NCI-H146 (cell line): Measurements from ENCODE around the gene JUN.

Experiments used
- DNase-seq: peaks from one replicate; lab custom pipeline; 2025; lab: John Stamatoyannopoulos, UW

The JUN gene

DNA sequence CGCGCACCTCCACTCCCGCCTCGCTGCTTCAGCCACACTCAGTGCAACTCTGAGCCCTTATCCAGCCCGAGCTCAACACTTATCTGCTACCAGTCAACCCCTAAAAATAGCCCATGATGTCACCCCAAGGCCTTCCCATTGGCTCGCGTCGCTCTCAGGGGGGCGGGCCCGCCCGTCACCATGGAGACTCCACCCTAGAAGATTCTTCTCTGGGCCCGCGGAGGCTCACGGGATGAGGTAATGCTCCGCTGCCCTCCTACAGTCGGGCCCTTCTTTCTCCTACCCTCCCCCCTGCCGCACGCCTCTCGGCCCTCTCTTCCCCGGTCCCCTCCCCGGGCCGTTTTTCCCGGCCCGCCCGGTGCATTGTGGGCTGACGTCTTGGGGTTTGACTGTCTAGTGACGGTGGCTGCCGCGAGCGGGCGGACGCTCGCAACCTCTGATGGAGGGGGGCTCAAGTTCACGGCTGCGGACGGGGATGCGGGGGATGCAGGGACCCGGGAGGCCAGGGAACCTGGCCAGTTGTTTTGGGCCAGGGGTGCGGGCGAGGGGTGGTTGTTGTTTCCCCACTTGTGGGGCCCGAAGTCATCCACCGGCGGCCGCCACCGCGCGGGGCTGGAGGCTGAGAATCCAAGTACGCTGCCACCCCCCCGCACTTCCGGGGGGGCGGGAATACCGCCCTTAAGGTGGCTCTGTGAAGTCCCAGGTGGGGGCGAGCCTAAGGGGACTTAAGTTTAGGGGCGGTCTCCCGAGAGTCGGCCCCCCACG is at the start of gene JUN:
Gene JUN, minus strand, starts transcription at position 55 of the 765 bp plus-strand sequence. CDS start 977 bp downstream, outside the sequence.
- DNase-seq = peak; percentile 99

DNA sequence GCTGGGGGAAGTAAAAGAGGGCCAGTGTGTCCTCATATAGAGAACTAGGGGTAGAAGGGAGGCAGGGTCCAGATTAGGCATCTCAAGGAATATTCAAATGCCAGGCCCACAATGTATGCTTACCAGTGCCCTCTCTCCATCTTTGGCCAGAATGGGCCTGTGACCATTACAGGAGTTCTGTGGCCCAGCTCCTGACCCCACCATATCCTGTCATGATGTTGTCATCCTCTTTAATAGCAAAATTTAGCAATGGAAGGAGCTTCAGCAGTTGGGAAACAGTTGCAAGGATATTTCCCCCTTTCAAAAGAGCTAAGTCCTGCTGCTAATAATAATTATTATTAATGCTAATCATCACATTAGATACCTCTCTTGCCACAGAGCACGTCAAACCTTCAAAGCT is 49.3 kb upstream of the JUN start:
- DNase-seq = no peak

DNA sequence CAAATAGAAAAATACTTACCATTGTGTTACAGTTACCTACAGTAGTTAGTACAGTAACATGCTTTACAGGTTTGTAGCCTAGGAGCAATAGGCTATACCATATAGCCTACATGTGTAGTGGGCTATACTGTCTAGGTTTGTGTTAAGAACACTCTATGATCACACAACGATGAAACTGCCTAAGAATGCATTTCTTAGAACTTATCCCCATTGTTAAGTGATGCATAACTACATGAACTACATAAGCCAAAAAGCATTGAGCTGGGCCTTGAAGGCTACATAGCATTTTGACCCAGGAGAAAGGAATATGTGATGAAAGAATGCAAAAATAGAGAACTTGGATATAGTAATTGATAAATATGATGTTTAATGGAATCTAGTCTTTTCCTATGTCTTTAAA is 46.4 kb upstream of the JUN start:
- no peak for DNase-seq

DNA sequence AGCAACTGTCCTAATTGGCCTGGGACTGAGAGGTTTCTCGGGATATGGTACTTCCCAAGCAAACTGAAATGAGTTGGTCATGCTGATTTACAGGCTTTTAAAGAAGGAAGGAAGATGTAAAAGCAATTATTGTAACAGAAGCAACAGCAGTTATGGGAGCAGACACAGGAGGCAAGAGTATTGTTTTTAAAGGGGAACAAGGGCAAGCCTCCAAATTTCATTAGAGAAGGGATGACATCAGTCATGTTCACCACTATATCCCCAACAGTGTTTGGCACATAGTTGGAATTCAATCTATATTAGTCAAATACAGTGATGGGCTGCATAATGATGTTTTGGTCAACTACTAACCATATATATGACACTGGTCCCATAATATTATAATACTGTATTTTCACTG is 46.0 kb upstream of the JUN start:
- no peak for DNase-seq

DNA sequence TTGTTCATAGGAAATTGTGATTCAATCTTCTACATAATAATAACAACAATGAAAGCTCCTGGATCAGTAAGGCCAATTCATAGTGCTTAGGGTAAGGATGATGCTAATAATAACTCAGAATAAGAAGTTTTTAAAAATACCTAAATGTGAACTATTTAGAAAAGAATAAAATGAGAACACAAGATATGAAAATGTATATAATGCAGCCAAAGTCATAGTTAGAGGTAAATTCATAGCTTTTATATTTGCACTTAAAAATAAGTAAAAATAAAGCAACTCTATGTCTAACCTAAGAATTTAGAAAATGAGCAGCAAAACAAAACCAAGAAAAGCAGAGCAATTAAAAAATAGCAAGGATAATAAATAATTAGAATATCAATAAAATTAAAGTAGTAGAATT is 43.5 kb upstream of the JUN start:
- no peak for DNase-seq

DNA sequence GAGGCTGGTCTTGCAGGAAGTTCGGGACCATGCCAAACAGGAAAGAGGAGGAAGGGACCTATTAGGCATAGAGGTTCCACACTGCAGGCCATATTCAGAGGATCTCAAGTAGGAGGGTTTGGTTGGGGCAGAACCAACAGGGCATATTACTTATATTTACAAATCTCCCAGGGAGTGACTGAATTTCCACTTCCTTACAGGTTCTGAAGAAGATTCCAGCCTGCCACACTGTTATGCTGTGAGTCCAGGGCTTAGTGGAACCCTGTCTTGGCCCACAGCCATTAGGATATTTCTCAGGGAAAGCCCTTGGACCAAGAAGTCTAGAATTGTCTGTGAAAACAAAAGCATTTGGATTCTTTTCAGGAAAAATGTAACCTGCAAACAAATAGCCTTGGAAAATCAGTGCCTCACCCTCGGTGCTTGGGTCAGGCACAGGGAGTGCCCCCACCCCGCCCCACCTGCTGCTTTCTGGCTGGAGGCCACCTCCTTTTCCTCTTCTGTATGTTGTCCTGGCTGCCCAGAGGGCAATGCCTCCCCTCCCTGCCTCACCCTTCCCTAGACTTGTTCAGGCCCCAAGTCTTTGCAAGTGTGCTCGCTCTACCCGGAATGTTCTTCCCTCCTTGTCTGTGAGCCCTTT is 41.0 kb upstream of the JUN start:
- no peak for DNase-seq

DNA sequence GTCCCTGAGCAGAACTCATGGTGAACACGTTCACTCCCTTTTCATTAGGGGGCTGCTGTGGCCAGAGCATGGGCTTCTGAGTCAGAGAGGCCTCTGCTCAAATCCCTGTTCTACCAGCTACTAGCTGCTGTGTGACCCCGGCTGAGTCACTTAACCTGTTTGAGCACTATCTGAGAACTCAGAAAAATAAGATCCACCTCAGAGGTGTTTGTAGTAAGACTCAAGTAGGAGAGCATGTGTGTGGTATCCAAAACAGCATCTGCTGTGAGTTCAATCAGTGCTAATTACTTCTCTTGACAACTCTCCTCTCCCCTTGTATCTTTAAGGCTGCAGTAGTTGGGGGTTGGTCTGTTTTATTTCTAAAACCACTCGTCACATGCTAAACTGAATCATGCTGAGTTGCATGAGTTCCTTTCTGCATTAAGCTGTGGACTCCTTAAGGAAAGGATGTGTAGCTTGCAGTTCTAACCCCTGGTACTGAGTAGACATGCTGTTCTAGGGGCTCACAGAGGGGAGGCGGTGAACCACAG is 39.7 kb upstream of the JUN start:
- no peak for DNase-seq

DNA sequence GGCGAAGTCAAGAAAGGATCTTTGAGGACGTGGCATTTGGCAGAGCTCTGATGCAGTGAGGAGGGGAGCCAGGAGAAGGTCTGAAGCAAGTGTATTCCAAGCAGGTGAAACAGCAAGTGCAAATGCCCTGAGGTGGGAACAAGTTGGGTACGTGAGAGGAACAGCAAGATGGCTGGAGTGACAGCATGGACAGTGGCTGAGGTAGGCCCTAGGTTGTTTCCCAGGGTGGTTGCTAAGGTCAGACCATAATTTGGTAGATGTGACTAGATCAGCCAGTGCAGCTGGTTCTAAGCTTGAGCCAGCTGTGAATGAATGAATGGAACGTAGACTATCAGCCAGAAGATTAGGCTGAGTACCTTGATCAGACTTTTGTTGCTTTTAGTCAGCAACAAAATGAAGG is 37.5 kb upstream of the JUN start:
- DNase-seq = no peak

DNA sequence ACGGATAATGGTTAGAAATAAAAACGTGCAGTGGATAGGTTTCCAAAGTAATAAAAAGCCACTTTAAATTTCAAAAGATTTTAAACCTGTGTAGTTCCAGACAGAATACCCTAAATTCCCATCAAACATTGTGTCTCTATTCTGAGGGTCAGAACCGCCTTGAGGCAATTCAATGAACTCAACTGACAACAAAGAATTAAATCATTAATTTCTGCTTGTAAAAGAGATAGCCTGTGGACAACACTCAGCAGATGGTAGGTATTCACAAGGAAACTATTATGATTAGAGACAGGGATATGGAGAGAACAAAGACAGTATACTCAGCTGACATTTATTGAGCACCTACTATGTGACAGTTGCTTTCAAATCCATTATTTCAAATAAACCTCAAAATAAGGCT is 35.1 kb upstream of the JUN start:
- peak; percentile 31 for DNase-seq

DNA sequence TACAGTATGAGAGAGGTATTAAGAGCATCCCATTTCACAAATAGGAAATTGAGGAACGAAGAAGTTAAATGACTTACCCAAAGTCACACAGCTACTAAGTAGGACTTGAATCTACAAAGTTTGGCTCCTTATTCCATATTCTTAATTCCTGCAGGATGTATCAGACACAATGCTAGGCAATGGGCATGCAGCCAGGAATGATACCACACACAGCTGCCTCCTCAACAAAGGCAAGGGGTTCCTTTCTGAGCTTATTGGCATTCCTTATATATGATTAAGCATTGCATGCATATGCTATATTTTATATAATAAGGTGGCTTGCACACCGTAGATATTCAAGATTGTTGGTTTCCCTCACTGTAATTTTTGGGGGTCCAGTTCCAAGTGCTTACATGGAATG is 34.2 kb upstream of the JUN start:
- DNase-seq = no peak

DNA sequence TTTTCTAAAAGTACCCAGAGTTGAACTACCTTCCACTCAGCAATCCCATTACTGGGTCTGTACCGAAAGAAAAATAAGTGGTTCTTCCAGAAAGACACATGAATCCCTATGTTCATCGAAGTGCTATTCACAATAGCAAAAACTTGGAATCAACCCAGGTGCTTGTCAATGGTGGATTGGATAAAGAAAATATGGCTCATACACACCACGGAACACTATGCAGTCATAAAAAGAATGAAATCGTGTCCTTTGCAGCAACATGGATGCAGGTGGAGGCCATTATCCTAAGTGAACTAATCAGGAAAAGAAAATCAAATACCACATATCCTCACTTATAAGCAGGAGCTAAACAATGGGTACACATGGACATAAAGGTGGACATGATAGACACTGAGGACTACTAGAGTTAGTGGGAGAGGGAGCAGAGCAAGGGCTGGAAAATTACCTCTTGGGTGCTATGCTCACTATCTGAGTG is 32.9 kb upstream of the JUN start:
- no peak for DNase-seq

DNA sequence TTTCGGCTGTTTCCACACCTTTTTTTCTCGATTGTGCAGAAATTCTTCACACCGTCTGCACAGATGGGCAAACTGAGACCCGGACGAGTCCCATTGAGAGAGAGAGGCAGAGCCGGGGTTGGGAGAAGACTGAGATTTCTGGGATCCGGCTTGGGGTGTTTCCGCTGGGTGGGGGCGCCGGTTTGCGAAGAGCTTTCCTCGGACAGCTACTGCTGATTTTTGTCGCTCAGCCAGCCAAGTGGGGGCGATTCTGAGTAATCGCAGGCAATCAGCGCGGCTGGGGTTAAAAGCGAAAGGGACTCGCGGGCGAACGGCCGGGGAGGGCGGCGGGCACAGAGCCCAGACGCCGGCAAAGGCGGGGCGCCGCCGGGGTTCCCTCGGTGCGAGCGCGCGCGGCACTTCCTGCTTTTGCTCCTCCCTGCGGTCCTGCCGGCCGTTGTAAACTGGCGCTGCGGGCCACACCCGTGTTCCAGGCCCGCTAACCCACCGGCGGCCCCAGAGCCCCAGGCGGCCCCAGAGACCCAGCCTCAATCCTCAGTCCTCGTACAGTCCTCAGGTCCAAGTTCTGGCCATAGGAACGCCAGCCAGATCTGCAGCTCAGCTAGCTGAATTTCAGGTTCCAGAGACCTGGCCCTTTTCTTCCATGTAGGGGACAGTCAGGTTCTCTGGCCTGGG is 32.4 kb upstream of the JUN start:
- peak; percentile 86 for DNase-seq

DNA sequence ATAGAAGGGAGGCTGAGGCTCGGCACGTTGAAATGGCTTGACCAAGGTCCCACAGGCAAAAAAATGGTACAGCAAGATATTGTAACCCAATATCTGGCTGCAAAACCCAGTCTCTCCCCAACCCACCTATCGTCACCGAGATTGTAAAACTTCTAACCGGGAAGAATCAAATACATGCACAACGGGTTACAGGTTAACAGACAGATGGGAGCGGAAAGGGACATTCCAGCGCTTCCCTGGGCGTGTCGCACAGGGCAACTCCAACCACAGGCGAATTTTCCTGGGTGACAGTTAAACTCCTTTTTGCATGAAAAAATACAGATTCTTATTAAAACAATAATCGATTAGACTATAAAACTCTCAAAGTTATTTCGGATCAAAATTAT is 31.8 kb upstream of the JUN start:
- DNase-seq = no peak

DNA sequence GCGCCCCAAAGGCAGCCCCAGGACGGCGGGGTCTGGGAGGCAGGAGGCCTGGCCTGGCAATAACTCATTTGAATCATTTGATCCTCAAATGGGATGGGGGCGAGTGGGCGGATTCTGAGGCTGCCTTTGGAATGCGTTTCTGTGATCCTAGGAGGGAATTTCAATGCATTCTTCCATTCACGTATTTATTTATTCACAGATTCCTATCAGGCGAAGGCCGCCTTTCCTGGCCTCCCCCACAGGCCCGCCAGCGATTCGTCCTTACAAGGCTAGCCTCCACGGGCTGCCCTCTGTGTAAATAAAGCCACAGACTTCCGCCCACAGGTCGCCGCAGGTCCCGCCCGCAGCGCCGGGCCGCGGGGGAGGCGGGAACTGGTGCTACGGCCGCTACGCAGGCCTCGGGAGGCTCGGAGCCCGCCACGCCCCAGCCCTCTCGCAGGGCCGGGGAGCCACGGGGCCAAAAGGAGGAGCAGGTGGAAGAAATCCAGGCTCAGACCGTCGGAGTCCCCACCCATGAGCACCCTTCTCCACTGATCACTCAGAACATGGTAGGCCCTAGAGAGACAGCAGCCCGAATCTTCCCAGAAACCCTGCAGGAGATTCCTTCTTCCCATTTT is 31.3 kb upstream of the JUN start:
- no peak for DNase-seq

DNA sequence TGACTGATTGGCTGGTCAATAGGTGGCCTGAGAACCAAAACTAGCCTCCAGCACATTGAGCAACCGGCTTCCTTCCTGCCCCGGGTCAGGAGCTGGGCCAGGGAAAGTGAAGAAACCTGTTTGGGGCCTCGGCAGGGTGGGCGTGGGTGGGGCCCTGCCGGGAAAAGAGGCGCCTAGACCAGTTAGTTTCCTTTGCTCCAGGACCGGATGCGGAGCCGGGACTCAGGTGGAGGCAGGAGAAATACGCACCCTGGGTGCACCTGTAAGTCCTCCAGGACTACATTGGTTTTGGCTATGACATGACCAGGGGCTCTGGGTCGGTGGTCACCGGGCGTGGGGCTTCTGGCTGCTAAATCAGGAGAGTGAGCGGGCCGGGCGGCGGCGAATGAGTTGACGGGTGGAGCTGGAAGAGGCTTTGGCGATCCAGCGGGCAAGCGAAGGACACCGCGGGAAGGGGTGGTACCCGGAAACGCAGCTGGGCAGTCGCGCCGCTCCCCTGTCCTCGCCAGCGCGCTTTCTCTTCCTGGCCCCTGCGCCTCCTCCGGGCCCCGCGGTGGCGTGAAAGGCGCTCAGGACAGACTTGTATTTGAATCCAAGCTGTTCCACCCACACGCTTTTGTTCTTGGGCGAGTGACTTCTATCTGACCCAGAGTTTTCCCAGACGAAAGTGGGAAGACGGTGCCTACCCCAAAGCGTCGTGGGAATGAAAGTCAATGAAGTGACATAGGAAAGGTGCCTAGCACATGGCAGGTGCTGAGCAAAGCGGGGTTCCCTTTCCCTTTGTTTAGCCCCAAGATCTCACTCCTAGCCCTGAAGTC is 30.6 kb upstream of the JUN start:
- DNase-seq = no peak

DNA sequence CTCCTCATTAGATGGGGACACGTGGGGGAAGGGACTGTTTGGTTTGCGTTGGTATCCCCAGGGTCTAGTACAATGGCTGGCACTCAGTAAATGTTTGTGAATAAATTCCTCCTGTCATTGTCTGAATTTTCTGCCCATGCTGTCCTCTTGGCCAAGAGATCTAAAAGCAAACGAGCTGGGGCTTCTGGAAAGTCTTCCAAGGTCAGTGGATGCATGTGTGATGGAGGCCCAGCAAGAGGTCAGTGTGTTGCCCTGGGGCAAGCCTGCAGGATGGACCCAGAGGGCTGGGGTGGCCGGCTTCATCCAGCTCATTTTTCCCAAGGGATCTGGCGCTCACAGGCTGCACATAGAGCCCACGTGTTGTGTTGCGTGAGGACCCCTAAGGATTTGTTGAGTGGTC is 30.0 kb upstream of the JUN start:
- DNase-seq = no peak

DNA sequence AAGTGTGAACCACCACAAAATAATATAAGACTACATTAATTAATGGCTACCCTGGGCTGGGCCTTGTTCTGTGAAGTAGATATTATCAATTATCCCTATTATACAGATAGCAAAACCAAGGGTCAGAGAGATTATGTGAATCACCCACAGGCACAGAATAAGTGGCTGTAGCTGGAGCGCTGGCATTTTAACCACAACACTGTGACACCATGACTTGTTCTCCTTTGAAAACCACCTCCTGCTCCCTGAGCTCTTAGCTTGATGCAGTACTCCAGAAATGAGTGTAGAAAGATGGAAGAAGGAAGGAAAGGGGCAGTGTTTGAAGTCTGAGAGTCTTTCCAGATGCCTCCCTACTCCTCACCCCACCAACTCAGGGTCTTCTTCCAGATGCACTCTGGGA is 29.5 kb upstream of the JUN start:
- DNase-seq = no peak

DNA sequence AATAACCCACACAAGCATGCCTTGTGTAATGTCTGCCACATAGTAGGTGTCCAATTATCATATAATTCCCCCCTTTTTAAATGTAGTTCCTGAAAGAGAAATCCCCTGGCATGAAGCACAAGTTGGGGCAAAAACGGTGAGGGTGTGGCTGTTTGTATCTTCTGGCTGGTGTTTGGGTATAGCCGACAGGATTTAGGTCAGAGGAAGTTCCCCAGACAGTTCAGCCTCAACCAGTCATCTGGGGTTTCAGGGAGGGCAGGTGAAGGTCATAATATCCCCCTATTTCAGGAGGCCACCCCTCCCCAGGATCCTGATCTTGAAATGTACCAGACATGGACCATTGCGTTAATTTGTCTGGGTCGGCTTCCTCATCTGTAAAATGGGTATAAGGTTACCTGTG is 29.1 kb upstream of the JUN start:
- DNase-seq = no peak

DNA sequence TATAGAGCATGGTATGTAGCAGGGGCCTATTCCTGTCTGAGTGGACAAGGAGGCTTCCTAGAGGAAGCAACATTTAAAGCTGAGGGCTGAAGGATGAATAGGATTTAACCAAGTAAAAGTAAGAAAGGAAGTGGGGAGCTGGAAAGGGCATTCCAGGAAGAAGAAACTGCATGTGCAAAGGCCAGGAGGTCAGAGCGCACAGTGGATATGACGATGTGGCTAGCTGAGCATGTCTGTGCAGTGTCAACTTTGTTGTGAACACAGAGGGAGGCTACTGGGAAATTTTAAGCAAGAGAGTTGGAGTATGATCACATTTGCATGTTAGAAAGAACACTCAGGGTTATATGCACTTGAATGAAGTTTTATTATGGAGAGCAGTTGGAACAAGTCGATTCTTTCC is 28.6 kb upstream of the JUN start:
- DNase-seq = no peak

DNA sequence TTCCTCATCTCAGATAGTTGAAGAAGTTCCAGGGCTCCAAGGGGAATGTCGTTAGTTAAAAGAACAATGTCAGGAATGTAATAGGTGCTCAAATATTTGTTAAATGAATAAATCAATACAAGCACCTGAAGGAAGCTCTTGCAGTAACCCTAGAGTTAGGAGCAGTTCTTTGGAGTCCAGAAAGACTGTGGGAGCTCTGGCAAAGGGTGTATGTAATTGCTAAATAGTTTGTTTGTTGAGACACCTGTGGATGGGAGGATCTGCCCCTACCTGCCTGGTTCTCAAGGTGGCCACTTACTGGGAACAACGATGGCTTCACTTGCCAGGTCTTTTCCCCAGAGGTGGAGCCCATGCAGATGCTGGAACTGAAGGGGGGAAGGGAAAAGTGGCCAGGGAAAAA is 27.5 kb upstream of the JUN start:
- peak; percentile 49 for DNase-seq

DNA sequence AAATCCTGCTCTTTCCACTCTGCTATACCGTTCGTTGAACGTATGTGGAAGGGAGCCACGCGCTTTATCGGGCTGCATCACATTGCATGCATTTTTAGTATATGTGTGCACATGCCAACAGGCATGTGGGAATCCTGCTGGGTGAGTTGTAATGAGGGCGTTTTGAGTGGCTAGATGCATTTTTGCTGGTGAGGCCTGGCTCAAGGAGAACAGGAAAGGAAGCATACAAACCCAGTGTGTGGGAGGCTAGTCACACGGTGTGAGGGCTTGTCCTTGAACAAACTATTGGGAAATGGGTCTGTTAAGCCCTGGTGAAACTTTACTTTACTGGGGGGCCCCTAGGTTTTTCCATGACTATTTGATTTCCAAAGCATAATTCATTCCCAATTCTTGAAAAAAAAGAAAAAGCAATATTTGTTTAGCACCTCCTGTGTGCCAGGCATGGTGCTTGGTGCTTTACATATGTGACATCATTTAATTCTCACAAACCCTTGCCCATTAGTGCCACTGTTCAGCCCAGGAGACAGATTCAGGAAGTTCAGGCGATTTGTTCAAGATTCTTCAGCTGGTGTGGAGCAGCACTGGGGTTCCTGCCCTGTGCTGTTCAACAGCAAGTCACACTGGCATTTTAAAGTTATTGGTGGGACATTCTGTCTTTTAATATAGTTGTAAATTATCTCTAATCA is 25.6 kb upstream of the JUN start:
- DNase-seq = no peak
